B cell (primary cell): ENCODE results near the gene CASKIN2. TPM values are rescaled to one million over a fixed set of nuclear protein-coding genes. Genes with fewer than 3 reads are reported as not detected.

Experiments
- ATAC-seq: fragments of 200-7000 bp; cut with Tn5 transposase; one replicate; pipeline ENCODE4 v1.10.0; 2021; ENCODE audit warnings: low read depth, mild to moderate bottlenecking, moderate number of reproducible peaks, moderate library complexity
- CTCF ChIA-PET: fragments of 350-600 bp; sonication (Branson Sonifier 250); formaldehyde crosslinking; loops from one replicate; lab custom pipeline; 2021; ENCODE audit warnings: antibody characterized with exemption, inconsistent platforms; lab: Charles Lee
- POLR2A ChIA-PET: fragments of 350-600 bp; sonication (Branson Sonifier 250); formaldehyde crosslinking; loops from one replicate; lab custom pipeline; 2021; ENCODE audit warnings: antibody characterized with exemption; lab: Charles Lee
- DNase-seq: peaks from one replicate; pipeline ENCODE4 v3.0.0; 2013
- H2AFZ ChIP-seq: 2 replicates; pipeline ENCODE4 v1.6.1; 2012; ENCODE audit warnings: mild to moderate bottlenecking, low read depth, low read length; ENCODE audit not compliant: insufficient read depth, poor library complexity, severe bottlenecking
- H3K27ac ChIP-seq, 2 donors: 1 replicate in 1 of 2; 2 replicates in 1 of 2; pipeline ENCODE4 v1.5.1; 2012 to 2013; ENCODE audit warnings: low read length in 2 of 2, mild to moderate bottlenecking in 2 of 2, moderate library complexity in 1 of 2
- H3K27me3 ChIP-seq, 4 experiments: fragments of 200-600 bp in 1 of 4; sonication (generic) in 1 of 4; replicated peaks in 1 of 4; 1 replicate in 2 of 4; 2 replicates in 2 of 4; pipeline versions ENCODE4 v1.6.1 to v1.7.0; 2013 to 2016; ENCODE audit warnings: low read length in 3 of 4, mild to moderate bottlenecking in 2 of 4, mixed read lengths in 1 of 4, moderate library complexity in 1 of 4; ENCODE audit not compliant: insufficient read depth in 4 of 4, control insufficient read depth in 3 of 4; ENCODE audit errors: control extremely low read depth in 1 of 4
- H3K36me3 ChIP-seq, 2 experiments: replicated peaks in 1 of 2; 1 replicate in 1 of 2; 2 replicates in 1 of 2; pipeline versions ENCODE4 v1.6.1 to v1.7.1; 2013; ENCODE audit warnings: low read length in 1 of 2; ENCODE audit not compliant: insufficient read depth in 2 of 2, control insufficient read depth in 1 of 2; ENCODE audit errors: control extremely low read depth in 1 of 2, extremely low read depth in 1 of 2
- H3K4me1 ChIP-seq, 2 donors: fragments of 200-600 bp in 1 of 2; sonication (generic) in 1 of 2; 1 replicate in 1 of 2; 2 replicates in 1 of 2; pipeline versions ENCODE4 v1.5.1 to v1.6.1; 2013 to 2017; ENCODE audit warnings: low read length in 2 of 2; ENCODE audit not compliant: control insufficient read depth in 2 of 2, insufficient read depth in 2 of 2
- H3K4me2 ChIP-seq: replicated peaks from 2 replicates; pipeline ENCODE3; 2012; ENCODE audit warnings: mild to moderate bottlenecking, low read depth, low read length; ENCODE audit not compliant: poor library complexity, severe bottlenecking
- H3K4me3 ChIP-seq, 5 experiments: fragments of 200-600 bp in 1 of 5; sonication (generic) in 1 of 5; 1 replicate in 3 of 5; 2 replicates in 2 of 5; pipeline versions ENCODE4 v1.5.1 to v1.7.0; 2011 to 2016; ENCODE audit warnings: low read length in 4 of 5, mild to moderate bottlenecking in 4 of 5, low read depth in 2 of 5, control low read depth in 1 of 5, moderate library complexity in 1 of 5; ENCODE audit not compliant: insufficient read depth in 1 of 5; ENCODE audit errors: control extremely low read depth in 1 of 5, extremely low read depth in 1 of 5
- H3K79me2 ChIP-seq: fragments of 200-600 bp; sonication (generic); one replicate; pipeline ENCODE4 v1.6.0; 2016; ENCODE audit warnings: low read length; ENCODE audit not compliant: control insufficient read depth, insufficient read depth
- H3K9ac ChIP-seq: fragments of 200-600 bp; sonication (generic); 2 replicates; pipeline ENCODE4 v1.6.1; 2017; ENCODE audit warnings: mild to moderate bottlenecking, low read length, moderate library complexity
- H3K9me3 ChIP-seq, 3 donors: one replicate each; pipeline versions ENCODE4 v1.6.1 to v1.7.1; 2013; ENCODE audit warnings: low read length in 2 of 3; ENCODE audit not compliant: control insufficient read depth in 2 of 3, insufficient read depth in 1 of 3; ENCODE audit errors: control extremely low read depth in 1 of 3
- H4K20me1 ChIP-seq: 2 replicates; pipeline ENCODE4 v1.6.0; 2012; ENCODE audit warnings: mild to moderate bottlenecking, low read length; ENCODE audit not compliant: insufficient read depth, control insufficient read depth, poor library complexity, severe bottlenecking
- H3K27ac Mint-ChIP-seq: one replicate; pipeline ENCODE4 v1.8.0; 2021; ENCODE audit warnings: mixed read lengths
- H3K27me3 Mint-ChIP-seq: one replicate; pipeline ENCODE4 v1.8.0; 2021; ENCODE audit warnings: mixed read lengths
- H3K4me1 Mint-ChIP-seq: one replicate; pipeline ENCODE4 v1.8.0; 2021; ENCODE audit warnings: mixed read lengths
- H3K4me3 Mint-ChIP-seq: one replicate; pipeline ENCODE4 v1.8.0; 2021; ENCODE audit warnings: mixed read lengths
- H3K9me3 Mint-ChIP-seq: one replicate; pipeline ENCODE4 v1.8.0; 2022; ENCODE audit warnings: mixed read lengths; ENCODE audit not compliant: insufficient read depth
- CTCF ChIP-seq: fragments of 200-600 bp; IDR thresholded peaks from one replicate; pipeline ENCODE4 v1.8.0; 2022; ENCODE audit warnings: antibody characterized with exemption, mild to moderate bottlenecking
- EZH2 ChIP-seq: IDR thresholded peaks from 2 replicates; pipeline ENCODE4 v1.6.1; 2012; ENCODE audit warnings: borderline replicate concordance, low read depth, mild to moderate bottlenecking, moderate library complexity, low read length; ENCODE audit not compliant: insufficient read depth, poor library complexity, severe bottlenecking
- WGBS: methylation state at CpG from one replicate; pipeline ENCODE4 v1.1.5; 2013; ENCODE audit warnings: missing lambda C conversion rate; ENCODE audit not compliant: insufficient coverage; 5-methylcytosine and 5-hydroxymethylcytosine counted together
- intact Hi-C: fragments of 100-400 bp; cut with micrococcal nuclease; formaldehyde crosslinking; loops from one replicate; pipeline ENCODE4 v1.10.0; 2022
- polyA plus RNA-seq: library from polyadenylated mRNA; depleted of rRNA; stranded (reverse); fragments of >200 nt; gene quantifications from 2 replicates; pipeline ENCODE4 v1.2.3, GENCODE V29; 2012
- total RNA-seq, 2 donors: library from RNA; stranded (reverse); fragments of 120-200 nt in 1 of 2; gene quantifications; 1 replicate in 1 of 2; 2 replicates in 1 of 2; pipeline versions ENCODE4 v1.2.3 to v1.2.4, GENCODE V29; 2013 to 2022

The CASKIN2 gene
- total and polyA plus RNA-seq, 2 donors (not counting 1 experiment from before 2014, with no cell fraction given): 0.37 to 1.00 TPM

- H3K4me3 ChIP-seq: no peak overlapping the region
- H4K20me1 ChIP-seq: no peaks in the 10 kb centered on the region
- Mint-ChIP-seq H3K9me3 (no peaks in the 10 kb centered on the region), H3K4me1 (peaks cover 39% of the 10 kb centered on the region), H3K27ac (no peak overlapping the region), H3K27me3 (no peaks in the 10 kb centered on the region), H3K4me3 (peak overlapping the region; percentile 13)
- POLR2A ChIA-PET: no interaction called here
- peaks cover 14 to 20% of the 10 kb centered on the region in 2 donors for H3K4me1 ChIP-seq
- no peak for TF ChIP-seq CTCF
- TF ChIP-seq EZH2: no peak
- no peak for ATAC-seq
- peaks cover 51% of the 10 kb centered on the region for H3K79me2 ChIP-seq
- H3K9me3 ChIP-seq: no peaks in the 10 kb centered on the region
- no peaks in the 10 kb centered on the region for H3K27me3 ChIP-seq
- H3K27ac ChIP-seq: peak overlapping the region in 1 of 2 donors; percentile 8
- DNase-seq: no peak
- H3K36me3 ChIP-seq: no peaks in the 10 kb centered on the region
- WGBS: no CpG with 5 or more reads among the region's 1 CpG
- intact Hi-C loops: no loop called here
- H3K4me2 ChIP-seq: no peak overlapping the region
- CTCF ChIA-PET: interaction anchor here (1.3 kb wide), 1 partner anchor 11 kb away, joined by 3 read pairs; no protein-coding TSS in a partner anchor
- no peak overlapping the region for H3K9ac ChIP-seq
- H2AFZ ChIP-seq: no peak overlapping the region
Measured at GRCh38 chr17:75459246-75459589, 56.1 kb downstream of the CASKIN2 start.

- DNase-seq: no peak
- H3K27me3 ChIP-seq: no peaks in the 10 kb centered on the region
- TF ChIP-seq CTCF: no peak
- no peak for TF ChIP-seq EZH2
- no peak for ATAC-seq
- Mint-ChIP-seq H3K4me1 (peaks cover 42% of the 10 kb centered on the region), H3K27ac (peak overlapping the region; percentile 88), H3K4me3 (peak overlapping the region; percentile 96), H3K9me3 (no peaks in the 10 kb centered on the region), H3K27me3 (no peaks in the 10 kb centered on the region)
- H2AFZ ChIP-seq: peak overlapping the region; percentile 94
- H3K9me3 ChIP-seq: no peaks in the 10 kb centered on the region
- H3K4me1 ChIP-seq: peaks cover 14 to 20% of the 10 kb centered on the region in 2 donors
- peak overlapping the region; percentile 95 for H3K4me2 ChIP-seq
- peaks cover 40% of the 10 kb centered on the region for H3K79me2 ChIP-seq
- POLR2A ChIA-PET: interaction anchor here (0.5 to 1.5 kb wide), 3 partner anchors 59 to 196 kb away, joined by 4 to 7 read pairs (median 4); partner anchors contain the start of genes GGA3, MRPS7 and TSEN54
- H3K36me3 ChIP-seq: no peaks in the 10 kb centered on the region
- CTCF ChIA-PET: interaction anchor here (1.0 to 1.7 kb wide), 6 partner anchors 9 to 496 kb away, joined by 3 to 6 read pairs (median 4); partner anchors contain the start of genes SLC25A19 and TSEN54
- peak overlapping the region in 1 of 2 donors; percentile 79 for H3K27ac ChIP-seq
- intact Hi-C loops: loop anchor here (2.0 kb wide), 3 partner anchors 64 to 274 kb away; partner anchors contain the start of genes LLGL2 and SUMO2
- H3K4me3 ChIP-seq: peak overlapping the region; percentile 75 to 99 (median 84)
- H4K20me1 ChIP-seq: no peaks in the 10 kb centered on the region
- peak overlapping the region; percentile 87 for H3K9ac ChIP-seq
- 2% methylated on average over 37 of the region's 38 CpGs for WGBS
Measured at GRCh38 chr17:75457047-75457654, 58.2 kb downstream of the CASKIN2 start.
